Tibial nerve (tissue), 4 donors: ENCODE results near the gene MYO5C.

Experiments
- CTCF ChIP-seq, 5 experiments: fragments of 200-600 bp in 3 of 5; fragments of 450-650 bp in 2 of 5; sonication (generic) in 3 of 5; IDR thresholded peaks; one replicate each; pipeline ENCODE4 v1.5.1; 2016 to 2019; ENCODE audit warnings: antibody characterized with exemption in 5 of 5, mild to moderate bottlenecking in 3 of 5, moderate library complexity in 2 of 5
- EP300 ChIP-seq, 2 donors: sonication (generic); formaldehyde crosslinking; IDR thresholded peaks; one replicate each; pipeline ENCODE4 v1.6.1; 2017; ENCODE audit warnings: antibody characterized with exemption in 2 of 2, mild to moderate bottlenecking in 1 of 2
- POLR2A ChIP-seq, 2 donors: fragments of 450-650 bp; IDR thresholded peaks; one replicate each; pipeline ENCODE4 v1.6.1; 2017; ENCODE audit warnings: antibody characterized with exemption in 2 of 2, mild to moderate bottlenecking in 2 of 2, moderate library complexity in 2 of 2

GRCh38 chr15:52183562-52184173, 111.9 kb downstream of the MYO5C start:
- no peak for TF ChIP-seq POLR2A (IDR thresholded peaks at IDR 0.05)
- TF ChIP-seq CTCF (IDR thresholded peaks at IDR 0.05): peak in 4 of 5 experiments; percentile 15 to 39 (median 25)
- TF ChIP-seq EP300 (IDR thresholded peaks at IDR 0.05): no peak
